HepG2 (cell line): Measurements from ENCODE around the gene ZFP62. TPM values are rescaled to one million over a fixed set of nuclear protein-coding genes. Genes with fewer than 3 reads are reported as not detected.

Experiments
- CBX1 ChIP-seq: IDR thresholded peaks from one replicate; pipeline ENCODE4 v1.6.1; 2016; ENCODE audit warnings: antibody characterized with exemption, low read depth
- CREM ChIP-seq, 2 experiments: sonication (generic) in 1 of 2; formaldehyde crosslinking in 1 of 2; IDR thresholded peaks; 2 replicates each; pipeline versions ENCODE4 v1.4.0 to v1.6.1; 2016 to 2020; ENCODE audit warnings: antibody characterized with exemption in 1 of 2, mild to moderate bottlenecking in 1 of 2, missing genetic modification reagents in 1 of 2
- FIP1L1 ChIP-seq: fragments of 200-400 bp; formaldehyde crosslinking; IDR thresholded peaks from 2 replicates; pipeline ENCODE4 v1.6.1; 2018; ENCODE audit warnings: low read depth, mild to moderate bottlenecking, low read length, moderate library complexity, borderline replicate concordance; ENCODE audit not compliant: insufficient read depth
- FLYWCH1 ChIP-seq: sonication (generic); formaldehyde crosslinking; IDR thresholded peaks from 2 replicates; pipeline ENCODE4 v1.8.1; 2023; ENCODE audit warnings: mild to moderate bottlenecking, missing genetic modification reagents
- FOXP1 ChIP-seq, 2 experiments: fragments of 450-650 bp in 1 of 2; IDR thresholded peaks; 2 replicates each; pipeline ENCODE4 v1.6.1; 2017 to 2018; ENCODE audit warnings: antibody characterized with exemption in 1 of 2
- GABPB1 ChIP-seq: IDR thresholded peaks from 2 replicates; pipeline ENCODE4 v1.6.1; 2016; ENCODE audit warnings: mild to moderate bottlenecking, missing genetic modification reagents, moderate library complexity, missing compliant biosample characterization
- HCFC1 ChIP-seq: fragments of 150-350 bp; IDR thresholded peaks from 2 replicates; pipeline ENCODE4 v1.6.1; 2014; ENCODE audit warnings: low read depth, low read length
- KLF9 ChIP-seq: IDR thresholded peaks from 2 replicates; pipeline ENCODE4 v1.6.1; 2016; ENCODE audit warnings: low read depth
- NAIF1 ChIP-seq: sonication (generic); formaldehyde crosslinking; IDR thresholded peaks from 2 replicates; pipeline ENCODE4 v1.5.0; 2020; ENCODE audit warnings: mild to moderate bottlenecking, missing genetic modification reagents, borderline replicate concordance
- STAG1 ChIP-seq: sonication (generic); formaldehyde crosslinking; IDR thresholded peaks from 2 replicates; pipeline ENCODE4 v1.4.0; 2020; ENCODE audit warnings: missing genetic modification reagents
- ZBTB38 ChIP-seq: sonication (generic); formaldehyde crosslinking; IDR thresholded peaks from 2 replicates; pipeline ENCODE4 v1.5.1; 2020; ENCODE audit warnings: mild to moderate bottlenecking, missing genetic modification reagents
- ZNF160 ChIP-seq: sonication (generic); formaldehyde crosslinking; IDR thresholded peaks from 2 replicates; pipeline ENCODE4 v1.8.0; 2022; ENCODE audit warnings: mild to moderate bottlenecking, inconsistent platforms, missing genetic modification reagents
- ZNF567 ChIP-seq: sonication (generic); formaldehyde crosslinking; IDR thresholded peaks from 2 replicates; pipeline ENCODE4 v1.8.1; 2023; ENCODE audit warnings: mild to moderate bottlenecking, missing genetic modification reagents, borderline replicate concordance
- polyA plus RNA-seq, 8 experiments: library from polyadenylated mRNA; depleted of rRNA in 3 of 8; stranded (reverse) in 7 of 8; unstranded in 1 of 8; fragments of >200 nt; fragmentation: Illumina TruSeq in 4 of 8; extraction: Trizol in 4 of 8; gene quantifications; 2 replicates each; pipeline versions ENCODE4 v1.2.1 to v1.2.3, GENCODE V29; 2011 to 2016; ENCODE audit warnings: low read depth in 4 of 8, missing spikeins in 1 of 8, mixed read lengths in 1 of 8; ENCODE audit not compliant: insufficient read depth in 1 of 8
- total RNA-seq, 5 experiments: library from RNA; depleted of rRNA; stranded (reverse); fragments of >200 nt; fragmentation: Illumina TruSeq; extraction: Trizol; gene quantifications; 2 replicates each; pipeline ENCODE4 v1.2.3, GENCODE V29; 2016; ENCODE audit warnings: low read depth in 1 of 5
- TF ChIP-seq, protein P1 (sequence below): sonication (generic); formaldehyde crosslinking; IDR thresholded peaks from 2 replicates; pipeline ENCODE4 v1.5.0; 2020; ENCODE audit warnings: missing genetic modification reagents
- TF ChIP-seq, protein P2 (sequence below): sonication (generic); formaldehyde crosslinking; IDR thresholded peaks from 2 replicates; pipeline ENCODE4 v1.4.0; 2020; ENCODE audit warnings: missing genetic modification reagents
- TF ChIP-seq, protein P3 (sequence below): sonication (generic); formaldehyde crosslinking; conservative IDR thresholded peaks from 2 replicates; pipeline ENCODE4 v1.4.0; 2020; ENCODE audit warnings: missing genetic modification reagents
- TF ChIP-seq, protein P4 (sequence below): sonication (generic); formaldehyde crosslinking; IDR thresholded peaks from 2 replicates; pipeline ENCODE4 v1.5.0; 2020; ENCODE audit warnings: missing genetic modification reagents
- TF ChIP-seq, protein P5 (sequence below): IDR thresholded peaks from 2 replicates; pipeline ENCODE4 v1.6.1; 2016; ENCODE audit warnings: low read depth, missing genetic modification reagents, missing compliant biosample characterization

Gene ZFP62
- total and polyA plus RNA-seq, 2 of the 13 experiments (the other 11 are each of a cell fraction or from before 2014, with no cell fraction given), result 8.2 to 19.4 TPM

DNA sequence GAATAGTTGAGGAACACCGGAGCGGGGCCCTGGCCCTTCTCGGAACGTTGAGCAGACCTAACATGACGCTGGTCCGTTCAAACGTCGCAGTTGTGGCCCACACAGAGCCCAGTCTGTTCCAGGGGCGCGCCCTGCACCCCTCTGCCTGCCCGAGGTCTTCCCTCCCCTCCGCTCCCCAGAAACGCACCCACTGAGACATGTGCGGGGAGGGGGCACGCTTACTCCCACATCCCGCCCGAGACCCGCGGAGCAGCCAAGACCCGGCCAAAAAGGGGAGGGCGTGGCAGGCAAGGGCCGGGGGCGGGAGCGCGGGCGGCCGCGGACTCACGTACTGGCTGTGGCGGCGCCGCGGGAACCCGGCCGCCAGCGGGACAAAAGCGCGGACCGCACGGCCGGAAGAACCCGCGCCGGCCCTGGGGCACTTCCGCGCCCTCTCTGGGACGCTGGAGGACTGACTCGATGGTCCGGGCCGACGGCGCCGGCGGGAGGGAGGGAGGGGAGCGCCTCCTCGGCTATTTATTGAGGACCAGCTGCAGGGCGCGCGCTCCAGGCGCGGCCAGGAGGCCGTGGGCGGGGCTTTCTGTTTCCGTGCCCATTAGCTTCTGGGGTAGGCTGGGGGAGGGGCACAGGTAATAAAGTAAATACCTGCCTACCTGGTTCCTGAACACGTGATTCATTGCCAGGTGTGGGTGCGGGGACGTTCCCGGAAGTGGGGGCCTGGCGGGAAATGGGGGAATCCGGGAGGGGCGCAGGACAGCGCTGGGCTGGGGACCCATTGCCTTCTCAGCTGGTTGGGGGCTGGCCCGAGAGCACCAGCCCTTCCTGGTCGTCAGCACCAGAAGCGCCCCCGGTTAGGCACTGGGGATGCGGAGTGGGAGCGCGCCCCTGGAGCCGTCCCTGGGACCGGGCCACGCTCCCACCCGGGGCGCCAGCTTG, at the start of gene ZFP62 (continued):
- TF ChIP-seq CREM (IDR thresholded peaks at IDR 0.05) (no peak), CREM (CRISPR knock-in tag; IDR thresholded peaks at IDR 0.05) (no peak), ZNF567 (CRISPR knock-in tag) (no peak), STAG1 (CRISPR knock-in tag) (0 out of 2 replicates have a peak, but pooled peaks have one; percentile 3), HCFC1 (peak; percentile 52), KLF9 (CRISPR knock-in tag) (no peak), FOXP1 (IDR thresholded peaks at IDR 0.05) (no peak), FOXP1 (CRISPR knock-in tag; IDR thresholded peaks at IDR 0.05) (no peak), ZNF160 (no peak), ZBTB38 (CRISPR knock-in tag) (no peak; the same call in none of the 2 replicates), NAIF1 (CRISPR knock-in tag) (no peak), FLYWCH1 (no peak), FIP1L1 (no peak), CBX1 (no peak), GABPB1 (CRISPR knock-in tag) (peak; percentile 97)
- TF ChIP-seq, protein P1, sequence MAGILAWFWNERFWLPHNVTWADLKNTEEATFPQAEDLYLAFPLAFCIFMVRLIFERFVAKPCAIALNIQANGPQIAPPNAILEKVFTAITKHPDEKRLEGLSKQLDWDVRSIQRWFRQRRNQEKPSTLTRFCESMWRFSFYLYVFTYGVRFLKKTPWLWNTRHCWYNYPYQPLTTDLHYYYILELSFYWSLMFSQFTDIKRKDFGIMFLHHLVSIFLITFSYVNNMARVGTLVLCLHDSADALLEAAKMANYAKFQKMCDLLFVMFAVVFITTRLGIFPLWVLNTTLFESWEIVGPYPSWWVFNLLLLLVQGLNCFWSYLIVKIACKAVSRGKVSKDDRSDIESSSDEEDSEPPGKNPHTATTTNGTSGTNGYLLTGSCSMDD (CRISPR knock-in tag), result no peak
- TF ChIP-seq, protein P2, sequence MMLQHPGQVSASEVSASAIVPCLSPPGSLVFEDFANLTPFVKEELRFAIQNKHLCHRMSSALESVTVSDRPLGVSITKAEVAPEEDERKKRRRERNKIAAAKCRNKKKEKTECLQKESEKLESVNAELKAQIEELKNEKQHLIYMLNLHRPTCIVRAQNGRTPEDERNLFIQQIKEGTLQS, result no peak
- TF ChIP-seq, protein P3, sequence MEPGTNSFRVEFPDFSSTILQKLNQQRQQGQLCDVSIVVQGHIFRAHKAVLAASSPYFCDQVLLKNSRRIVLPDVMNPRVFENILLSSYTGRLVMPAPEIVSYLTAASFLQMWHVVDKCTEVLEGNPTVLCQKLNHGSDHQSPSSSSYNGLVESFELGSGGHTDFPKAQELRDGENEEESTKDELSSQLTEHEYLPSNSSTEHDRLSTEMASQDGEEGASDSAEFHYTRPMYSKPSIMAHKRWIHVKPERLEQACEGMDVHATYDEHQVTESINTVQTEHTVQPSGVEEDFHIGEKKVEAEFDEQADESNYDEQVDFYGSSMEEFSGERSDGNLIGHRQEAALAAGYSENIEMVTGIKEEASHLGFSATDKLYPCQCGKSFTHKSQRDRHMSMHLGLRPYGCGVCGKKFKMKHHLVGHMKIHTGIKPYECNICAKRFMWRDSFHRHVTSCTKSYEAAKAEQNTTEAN (CRISPR knock-in tag), result peak; percentile 34; the same call in 1 of the 2 replicates
- TF ChIP-seq, protein P4, sequence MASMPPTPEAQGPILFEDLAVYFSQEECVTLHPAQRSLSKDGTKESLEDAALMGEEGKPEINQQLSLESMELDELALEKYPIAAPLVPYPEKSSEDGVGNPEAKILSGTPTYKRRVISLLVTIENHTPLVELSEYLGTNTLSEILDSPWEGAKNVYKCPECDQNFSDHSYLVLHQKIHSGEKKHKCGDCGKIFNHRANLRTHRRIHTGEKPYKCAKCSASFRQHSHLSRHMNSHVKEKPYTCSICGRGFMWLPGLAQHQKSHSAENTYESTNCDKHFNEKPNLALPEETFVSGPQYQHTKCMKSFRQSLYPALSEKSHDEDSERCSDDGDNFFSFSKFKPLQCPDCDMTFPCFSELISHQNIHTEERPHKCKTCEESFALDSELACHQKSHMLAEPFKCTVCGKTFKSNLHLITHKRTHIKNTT (CRISPR knock-in tag), result no peak
- TF ChIP-seq, protein P5, sequence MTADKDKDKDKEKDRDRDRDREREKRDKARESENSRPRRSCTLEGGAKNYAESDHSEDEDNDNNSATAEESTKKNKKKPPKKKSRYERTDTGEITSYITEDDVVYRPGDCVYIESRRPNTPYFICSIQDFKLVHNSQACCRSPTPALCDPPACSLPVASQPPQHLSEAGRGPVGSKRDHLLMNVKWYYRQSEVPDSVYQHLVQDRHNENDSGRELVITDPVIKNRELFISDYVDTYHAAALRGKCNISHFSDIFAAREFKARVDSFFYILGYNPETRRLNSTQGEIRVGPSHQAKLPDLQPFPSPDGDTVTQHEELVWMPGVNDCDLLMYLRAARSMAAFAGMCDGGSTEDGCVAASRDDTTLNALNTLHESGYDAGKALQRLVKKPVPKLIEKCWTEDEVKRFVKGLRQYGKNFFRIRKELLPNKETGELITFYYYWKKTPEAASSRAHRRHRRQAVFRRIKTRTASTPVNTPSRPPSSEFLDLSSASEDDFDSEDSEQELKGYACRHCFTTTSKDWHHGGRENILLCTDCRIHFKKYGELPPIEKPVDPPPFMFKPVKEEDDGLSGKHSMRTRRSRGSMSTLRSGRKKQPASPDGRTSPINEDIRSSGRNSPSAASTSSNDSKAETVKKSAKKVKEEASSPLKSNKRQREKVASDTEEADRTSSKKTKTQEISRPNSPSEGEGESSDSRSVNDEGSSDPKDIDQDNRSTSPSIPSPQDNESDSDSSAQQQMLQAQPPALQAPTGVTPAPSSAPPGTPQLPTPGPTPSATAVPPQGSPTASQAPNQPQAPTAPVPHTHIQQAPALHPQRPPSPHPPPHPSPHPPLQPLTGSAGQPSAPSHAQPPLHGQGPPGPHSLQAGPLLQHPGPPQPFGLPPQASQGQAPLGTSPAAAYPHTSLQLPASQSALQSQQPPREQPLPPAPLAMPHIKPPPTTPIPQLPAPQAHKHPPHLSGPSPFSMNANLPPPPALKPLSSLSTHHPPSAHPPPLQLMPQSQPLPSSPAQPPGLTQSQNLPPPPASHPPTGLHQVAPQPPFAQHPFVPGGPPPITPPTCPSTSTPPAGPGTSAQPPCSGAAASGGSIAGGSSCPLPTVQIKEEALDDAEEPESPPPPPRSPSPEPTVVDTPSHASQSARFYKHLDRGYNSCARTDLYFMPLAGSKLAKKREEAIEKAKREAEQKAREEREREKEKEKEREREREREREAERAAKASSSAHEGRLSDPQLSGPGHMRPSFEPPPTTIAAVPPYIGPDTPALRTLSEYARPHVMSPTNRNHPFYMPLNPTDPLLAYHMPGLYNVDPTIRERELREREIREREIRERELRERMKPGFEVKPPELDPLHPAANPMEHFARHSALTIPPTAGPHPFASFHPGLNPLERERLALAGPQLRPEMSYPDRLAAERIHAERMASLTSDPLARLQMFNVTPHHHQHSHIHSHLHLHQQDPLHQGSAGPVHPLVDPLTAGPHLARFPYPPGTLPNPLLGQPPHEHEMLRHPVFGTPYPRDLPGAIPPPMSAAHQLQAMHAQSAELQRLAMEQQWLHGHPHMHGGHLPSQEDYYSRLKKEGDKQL (CRISPR knock-in tag), result no peak
